K562 (cell line): ENCODE data around the gene MID1IP1. TPM values are rescaled to one million over a fixed set of nuclear protein-coding genes. Genes with fewer than 3 reads are reported as not detected.

ENCODE experiments used
- ARID1B ChIP-seq: fragments of 450-650 bp; IDR thresholded peaks from 2 replicates; pipeline ENCODE4 v1.6.1; 2016; ENCODE audit warnings: antibody characterized with exemption, mild to moderate bottlenecking, inconsistent platforms
- FOXM1 ChIP-seq, 2 experiments: fragments of 450-650 bp in 1 of 2; sonication (generic) in 1 of 2; formaldehyde crosslinking in 1 of 2; IDR thresholded peaks; 2 replicates each; pipeline versions ENCODE4 v1.6.1 to v1.9.0; 2017 to 2022; ENCODE audit warnings: low read depth in 2 of 2, mild to moderate bottlenecking in 2 of 2, missing genetic modification reagents in 1 of 2, moderate library complexity in 1 of 2
- HMBOX1 ChIP-seq: sonication (generic); IDR thresholded peaks from 2 replicates; pipeline ENCODE4 v1.6.1; 2016
- POLR2AphosphoS2 ChIP-seq: IDR thresholded peaks from 2 replicates; pipeline ENCODE4 v1.6.1; 2012; ENCODE audit warnings: low read length, improper control_type of control experiment
- ZBTB1 ChIP-seq: sonication (generic); formaldehyde crosslinking; IDR thresholded peaks from 2 replicates; pipeline ENCODE4 v1.8.1; 2023; ENCODE audit warnings: missing genetic modification reagents, low read depth, mild to moderate bottlenecking, borderline replicate concordance
- ZNF639 ChIP-seq, 2 experiments: fragments of 200-800 bp in 1 of 2; sonication (Bioruptor generic) in 1 of 2; sonication (generic) in 1 of 2; formaldehyde crosslinking in 1 of 2; IDR thresholded peaks in 1 of 2; conservative IDR thresholded peaks in 1 of 2; 2 replicates each; pipeline versions ENCODE4 v1.5.0 to v1.6.1; 2016 to 2020; ENCODE audit warnings: missing compliant biosample characterization in 1 of 2, missing genetic modification characterization in 1 of 2, missing genetic modification reagents in 1 of 2
- polyA plus RNA-seq, 8 experiments: library from polyadenylated mRNA; depleted of rRNA in 4 of 8; stranded (reverse) in 5 of 8; unstranded in 3 of 8; fragments of >200 nt; fragmentation: Nextera tagmentation in 2 of 8; fragmentation: Illumina TruSeq in 1 of 8; extraction: Ambion mirVana in 2 of 8; extraction: Trizol in 1 of 8; gene quantifications; 2 replicates each; pipeline versions ENCODE4 v1.2.1 to v1.2.3, GENCODE V29; 2011 to 2014; ENCODE audit warnings: inconsistent platforms in 1 of 8, missing spikeins in 1 of 8
- total RNA-seq, 7 experiments: library from RNA; depleted of rRNA in 6 of 7; stranded (reverse); fragments of >200 nt in 6 of 7; fragmentation: Illumina TruSeq in 2 of 7; extraction: Trizol in 2 of 7; gene quantifications; 2 replicates each; pipeline versions ENCODE4 v1.2.1 to v1.2.3, GENCODE V29; 2011 to 2021; ENCODE audit warnings: low replicate concordance in 1 of 7
- TF ChIP-seq, protein P1 (sequence below): fragments of 450-650 bp; IDR thresholded peaks from 2 replicates; pipeline ENCODE4 v1.6.1; 2017; ENCODE audit warnings: antibody characterized with exemption, mild to moderate bottlenecking

Gene MID1IP1
- total and polyA plus RNA-seq, 9 of the 15 experiments (the other 6 are each of a cell fraction or from before 2014, with no cell fraction given), result 0.51 to 102 (median 27.5) TPM

DNA sequence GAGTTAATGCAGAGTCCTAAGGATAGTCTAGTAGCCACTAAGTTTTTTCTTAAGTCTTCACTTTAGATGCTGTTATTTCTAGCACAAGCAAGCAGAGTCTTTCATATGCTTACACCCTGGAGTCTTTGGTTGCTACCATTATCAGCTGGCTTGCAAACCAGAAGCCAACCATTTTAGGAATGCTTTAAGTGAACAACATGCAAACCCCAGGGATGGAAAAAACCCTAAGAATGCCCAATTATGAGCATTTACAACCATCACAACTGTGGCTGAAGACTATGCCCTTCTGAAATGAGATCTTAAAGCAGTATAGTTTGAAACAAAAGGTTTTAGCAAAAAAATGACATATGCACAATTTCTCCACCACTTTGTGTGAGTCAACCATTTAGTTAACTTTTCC, 6.6 kb downstream of the MID1IP1 start (continued):
- TF ChIP-seq, protein P1, sequence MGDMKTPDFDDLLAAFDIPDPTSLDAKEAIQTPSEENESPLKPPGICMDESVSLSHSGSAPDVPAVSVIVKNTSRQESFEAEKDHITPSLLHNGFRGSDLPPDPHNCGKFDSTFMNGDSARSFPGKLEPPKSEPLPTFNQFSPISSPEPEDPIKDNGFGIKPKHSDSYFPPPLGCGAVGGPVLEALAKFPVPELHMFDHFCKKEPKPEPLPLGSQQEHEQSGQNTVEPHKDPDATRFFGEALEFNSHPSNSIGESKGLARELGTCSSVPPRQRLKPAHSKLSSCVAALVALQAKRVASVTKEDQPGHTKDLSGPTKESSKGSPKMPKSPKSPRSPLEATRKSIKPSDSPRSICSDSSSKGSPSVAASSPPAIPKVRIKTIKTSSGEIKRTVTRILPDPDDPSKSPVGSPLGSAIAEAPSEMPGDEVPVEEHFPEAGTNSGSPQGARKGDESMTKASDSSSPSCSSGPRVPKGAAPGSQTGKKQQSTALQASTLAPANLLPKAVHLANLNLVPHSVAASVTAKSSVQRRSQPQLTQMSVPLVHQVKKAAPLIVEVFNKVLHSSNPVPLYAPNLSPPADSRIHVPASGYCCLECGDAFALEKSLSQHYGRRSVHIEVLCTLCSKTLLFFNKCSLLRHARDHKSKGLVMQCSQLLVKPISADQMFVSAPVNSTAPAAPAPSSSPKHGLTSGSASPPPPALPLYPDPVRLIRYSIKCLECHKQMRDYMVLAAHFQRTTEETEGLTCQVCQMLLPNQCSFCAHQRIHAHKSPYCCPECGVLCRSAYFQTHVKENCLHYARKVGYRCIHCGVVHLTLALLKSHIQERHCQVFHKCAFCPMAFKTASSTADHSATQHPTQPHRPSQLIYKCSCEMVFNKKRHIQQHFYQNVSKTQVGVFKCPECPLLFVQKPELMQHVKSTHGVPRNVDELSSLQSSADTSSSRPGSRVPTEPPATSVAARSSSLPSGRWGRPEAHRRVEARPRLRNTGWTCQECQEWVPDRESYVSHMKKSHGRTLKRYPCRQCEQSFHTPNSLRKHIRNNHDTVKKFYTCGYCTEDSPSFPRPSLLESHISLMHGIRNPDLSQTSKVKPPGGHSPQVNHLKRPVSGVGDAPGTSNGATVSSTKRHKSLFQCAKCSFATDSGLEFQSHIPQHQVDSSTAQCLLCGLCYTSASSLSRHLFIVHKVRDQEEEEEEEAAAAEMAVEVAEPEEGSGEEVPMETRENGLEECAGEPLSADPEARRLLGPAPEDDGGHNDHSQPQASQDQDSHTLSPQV, result peak; percentile 48; the same call in 1 of the 2 replicates
- 0 out of 4 replicates have a peak, but pooled peaks of 1 of the 2 experiments have one; percentile 35 for TF ChIP-seq ZNF639 (CRISPR knock-in tag; conservative IDR thresholded peaks at IDR 0.05 in 1 of 2, IDR thresholded peaks at IDR 0.05 in 1 of 2)
- TF ChIP-seq ZBTB1, result no peak
- TF ChIP-seq HMBOX1, result 0 out of 2 replicates have a peak, but pooled peaks have one; percentile 15
- TF ChIP-seq POLR2AphosphoS2, result 0 out of 2 replicates have a peak, but pooled peaks have one; percentile 17
- no peak for TF ChIP-seq ARID1B
- no peak for TF ChIP-seq FOXM1 (IDR thresholded peaks at IDR 0.05; ENCODE audit: low read depth)
- no peak for TF ChIP-seq FOXM1 (CRISPR knock-in tag; IDR thresholded peaks at IDR 0.05; ENCODE audit: low read depth)
